Calu3 (cell line): ENCODE results near the gene CCDC150. TPM values are rescaled to one million over a fixed set of nuclear protein-coding genes. Genes with fewer than 3 reads are reported as not detected.
"Not testable (repeated sequence)": the region's sequence is repeated elsewhere in the genome, so short reads cannot be mapped to it uniquely, and the experiment has no call there.

ENCODE experiments used
- BruUV-seq: library from RNA; stranded (reverse); fragments of 400-500 nt; replicated peaks from 2 replicates; lab custom pipeline; 2021; lab: Mats Ljungman, UMichigan
- CTCF ChIA-PET: fragments of 300-600 bp; sonication (Branson Sonifier 250); formaldehyde crosslinking; loops from one replicate; lab custom pipeline; 2022; ENCODE audit warnings: antibody characterized with exemption; lab: Charles Lee
- DNase-seq: peaks from one replicate; pipeline ENCODE4 v3.0.0; 2022
- H3K27ac Mint-ChIP-seq: one replicate; pipeline ENCODE4 v1.8.0; 2022; ENCODE audit warnings: mixed read lengths; ENCODE audit not compliant: unreplicated experiment
- H3K27me3 Mint-ChIP-seq: one replicate; pipeline ENCODE4 v1.8.0; 2022; ENCODE audit warnings: mixed read lengths; ENCODE audit not compliant: unreplicated experiment
- H3K36me3 Mint-ChIP-seq: one replicate; pipeline ENCODE4 v1.8.0; 2022; ENCODE audit warnings: mild to moderate bottlenecking, moderate library complexity, mixed read lengths; ENCODE audit not compliant: insufficient read depth, unreplicated experiment
- H3K4me1 Mint-ChIP-seq: one replicate; pipeline ENCODE4 v1.8.0; 2022; ENCODE audit warnings: mild to moderate bottlenecking, low read depth, mixed read lengths; ENCODE audit not compliant: unreplicated experiment
- H3K4me3 Mint-ChIP-seq: one replicate; pipeline ENCODE4 v1.8.0; 2022; ENCODE audit warnings: mild to moderate bottlenecking, low read depth, moderate library complexity, mixed read lengths; ENCODE audit not compliant: unreplicated experiment
- H3K9me3 Mint-ChIP-seq: one replicate; pipeline ENCODE4 v1.8.0; 2022; ENCODE audit warnings: low read depth, mixed read lengths; ENCODE audit not compliant: unreplicated experiment
- intact Hi-C: fragments of 100-400 bp; cut with micrococcal nuclease; formaldehyde crosslinking; loops from one replicate; pipeline ENCODE4 v1.10.0; 2022; ENCODE audit not compliant: unreplicated experiment
- total RNA-seq: library from RNA; stranded (reverse); gene quantifications from 2 replicates; pipeline ENCODE4 v1.2.3, GENCODE V29; 2022
- TF ChIP-seq, protein P1 (sequence below): fragments of 200-600 bp; IDR thresholded peaks from one replicate; pipeline ENCODE4 v1.8.0; 2022; ENCODE audit warnings: antibody characterized with exemption; ENCODE audit not compliant: unreplicated experiment

Gene CCDC150
- total RNA-seq, 1 experiment from 2014 or later = 21.7 TPM

DNA sequence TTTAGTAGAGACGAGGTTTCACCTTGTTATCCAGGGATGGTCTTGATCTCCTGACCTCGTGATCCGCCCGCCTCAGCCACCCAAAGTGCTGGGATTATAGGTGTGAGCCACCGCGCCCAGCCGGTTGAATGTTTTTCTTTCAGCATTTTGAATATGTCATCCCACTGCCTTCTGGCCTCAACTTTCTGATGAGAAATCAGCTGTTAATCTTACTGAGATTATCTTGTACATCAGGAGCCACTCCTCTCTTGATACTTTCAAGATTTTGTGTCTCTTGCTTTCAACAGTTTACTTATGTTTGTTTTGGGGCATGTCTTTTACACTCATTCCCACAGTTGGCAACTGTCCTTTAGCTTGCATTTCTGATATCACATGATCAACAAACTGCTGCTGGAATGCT, 46.3 kb downstream of the CCDC150 start:
- Mint-ChIP-seq H3K9me3 (no peaks in the 10 kb centered on the region), H3K4me3 (no peak overlapping the region), H3K27me3 (no peaks in the 10 kb centered on the region), H3K27ac (no peak overlapping the region), H3K4me1 (no peaks in the 10 kb centered on the region), H3K36me3 (no peaks in the 10 kb centered on the region)
- TF ChIP-seq, protein P1, sequence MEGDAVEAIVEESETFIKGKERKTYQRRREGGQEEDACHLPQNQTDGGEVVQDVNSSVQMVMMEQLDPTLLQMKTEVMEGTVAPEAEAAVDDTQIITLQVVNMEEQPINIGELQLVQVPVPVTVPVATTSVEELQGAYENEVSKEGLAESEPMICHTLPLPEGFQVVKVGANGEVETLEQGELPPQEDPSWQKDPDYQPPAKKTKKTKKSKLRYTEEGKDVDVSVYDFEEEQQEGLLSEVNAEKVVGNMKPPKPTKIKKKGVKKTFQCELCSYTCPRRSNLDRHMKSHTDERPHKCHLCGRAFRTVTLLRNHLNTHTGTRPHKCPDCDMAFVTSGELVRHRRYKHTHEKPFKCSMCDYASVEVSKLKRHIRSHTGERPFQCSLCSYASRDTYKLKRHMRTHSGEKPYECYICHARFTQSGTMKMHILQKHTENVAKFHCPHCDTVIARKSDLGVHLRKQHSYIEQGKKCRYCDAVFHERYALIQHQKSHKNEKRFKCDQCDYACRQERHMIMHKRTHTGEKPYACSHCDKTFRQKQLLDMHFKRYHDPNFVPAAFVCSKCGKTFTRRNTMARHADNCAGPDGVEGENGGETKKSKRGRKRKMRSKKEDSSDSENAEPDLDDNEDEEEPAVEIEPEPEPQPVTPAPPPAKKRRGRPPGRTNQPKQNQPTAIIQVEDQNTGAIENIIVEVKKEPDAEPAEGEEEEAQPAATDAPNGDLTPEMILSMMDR = no peak
- intact Hi-C loops = no loop called here
- CTCF ChIA-PET = no interaction called here
- no peak for DNase-seq
- no TSS peak for BruUV-seq

DNA sequence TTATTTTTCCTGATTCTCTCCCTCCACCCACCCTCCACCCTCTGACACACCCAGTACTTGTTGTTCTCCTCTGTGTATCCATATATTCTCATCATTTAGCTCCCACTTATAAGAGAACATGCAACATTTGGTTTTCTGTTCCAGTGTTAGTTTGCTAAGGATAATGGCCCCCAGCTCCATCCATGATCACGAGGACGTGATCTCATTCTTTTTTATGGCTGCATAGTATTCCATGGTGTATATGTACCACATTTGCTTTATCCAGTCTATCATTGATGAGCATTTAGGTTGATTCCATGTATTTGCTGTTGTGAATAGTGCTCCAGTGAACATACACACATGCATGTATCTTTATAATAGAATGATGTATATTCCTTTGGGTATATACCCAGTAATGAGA, 47.2 kb downstream of the CCDC150 start:
- H3K27ac Mint-ChIP-seq, H3K4me3 Mint-ChIP-seq, H3K9me3 Mint-ChIP-seq, H3K36me3 Mint-ChIP-seq, DNase-seq, intact Hi-C loops, CTCF ChIA-PET, BruUV-seq, H3K27me3 Mint-ChIP-seq, H3K4me1 Mint-ChIP-seq: not testable (repeated sequence)

DNA sequence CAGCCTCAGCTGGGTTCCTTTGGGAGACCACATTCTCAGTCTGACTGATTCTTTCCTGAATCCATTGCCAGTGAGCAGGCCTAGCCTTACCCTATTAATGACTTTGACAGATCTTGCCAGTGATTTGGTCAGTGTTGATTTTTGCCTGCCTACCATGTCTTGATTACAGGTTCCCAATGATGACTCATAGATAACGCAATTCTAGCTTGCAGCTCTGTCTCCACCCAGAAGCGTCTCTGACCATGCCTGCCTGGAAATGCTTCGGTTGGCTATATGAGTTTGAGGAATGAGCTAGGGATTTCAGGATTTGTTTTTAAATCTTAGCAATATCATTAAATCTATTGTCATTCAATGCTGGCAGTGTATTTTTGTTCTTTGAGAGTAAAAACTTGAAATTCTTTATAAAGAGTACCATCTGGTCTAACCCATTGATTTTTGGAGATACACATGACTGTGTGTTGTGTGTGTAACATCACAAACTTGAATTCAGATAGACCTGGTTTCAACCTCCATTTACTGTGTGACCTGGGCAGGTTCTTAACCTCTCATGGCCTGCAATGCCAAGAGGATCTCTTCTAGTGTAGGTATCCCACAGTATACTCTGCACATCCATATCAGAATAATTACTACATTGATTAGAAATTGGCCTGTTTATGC, 57.0 kb downstream of the CCDC150 start:
- CTCF ChIA-PET = interaction anchor here (1.2 kb wide), 1 partner anchor 56 kb away, joined by 4 read pairs; no protein-coding TSS in a partner anchor
- TF ChIP-seq, protein P1 = no peak
- H3K4me1 Mint-ChIP-seq = peaks cover 24% of the 10 kb centered on the region
- intact Hi-C loops = no loop called here
- no peaks in the 10 kb centered on the region for H3K36me3 Mint-ChIP-seq
- no peak overlapping the region for H3K4me3 Mint-ChIP-seq
- peak; percentile 48 for DNase-seq
- no peaks in the 10 kb centered on the region for H3K27me3 Mint-ChIP-seq
- no TSS peak for BruUV-seq
- peak overlapping the region; percentile 85 for H3K27ac Mint-ChIP-seq
- no peaks in the 10 kb centered on the region for H3K9me3 Mint-ChIP-seq

DNA sequence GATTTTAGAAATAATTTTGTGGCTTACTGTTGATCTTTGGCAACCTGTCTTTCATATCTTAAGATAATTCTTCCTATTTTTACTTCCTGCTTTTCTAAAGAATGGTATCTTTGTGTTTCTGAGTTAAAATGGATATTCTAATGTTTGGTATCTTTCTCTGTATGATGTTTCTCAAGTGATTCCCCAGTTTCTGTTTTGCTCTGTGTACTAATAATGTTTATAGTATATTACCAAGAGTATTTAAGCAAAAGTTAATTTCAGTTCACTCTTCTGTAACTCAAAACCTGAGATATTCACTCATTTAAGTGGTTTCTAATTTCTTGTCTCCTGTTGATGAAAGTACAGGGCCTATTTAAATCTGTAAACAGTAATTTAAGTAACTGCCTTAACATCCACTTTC, 58.3 kb downstream of the CCDC150 start:
- TF ChIP-seq, protein P1 = no peak
- Mint-ChIP-seq H3K9me3 (no peaks in the 10 kb centered on the region), H3K36me3 (peaks cover 5% of the 10 kb centered on the region), H3K4me1 (peaks cover 24% of the 10 kb centered on the region), H3K27ac (no peak overlapping the region), H3K27me3 (no peaks in the 10 kb centered on the region), H3K4me3 (no peak overlapping the region)
- no TSS peak for BruUV-seq
- intact Hi-C loops = no loop called here
- CTCF ChIA-PET = no interaction called here
- DNase-seq = no peak

DNA sequence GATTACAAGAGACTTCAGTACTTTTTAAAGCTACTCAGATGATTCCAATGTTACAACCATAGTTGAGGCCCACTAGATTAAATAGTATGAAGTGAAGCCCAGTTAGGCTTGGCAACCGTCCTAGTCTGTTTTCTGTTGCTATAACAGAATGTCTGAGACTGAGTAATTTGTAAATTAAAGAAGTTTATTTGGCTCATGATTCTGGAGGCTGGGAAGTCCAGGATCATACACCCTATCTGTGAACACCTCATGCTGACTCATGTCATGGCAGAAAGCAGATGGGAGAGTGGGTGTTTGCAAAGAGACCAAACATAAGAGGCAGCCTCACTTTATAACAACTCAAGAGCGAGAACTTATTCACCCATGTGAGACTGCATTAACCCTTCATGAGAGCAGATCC, 63.1 kb downstream of the CCDC150 start:
- TF ChIP-seq, protein P1 = no peak
- H3K27me3 Mint-ChIP-seq = no peaks in the 10 kb centered on the region
- H3K4me3 Mint-ChIP-seq = no peak overlapping the region
- H3K36me3 Mint-ChIP-seq = peaks cover 5% of the 10 kb centered on the region
- CTCF ChIA-PET = no interaction called here
- H3K27ac Mint-ChIP-seq = no peak overlapping the region
- BruUV-seq = no TSS peak
- H3K9me3 Mint-ChIP-seq = no peaks in the 10 kb centered on the region
- H3K4me1 Mint-ChIP-seq = peaks cover 5% of the 10 kb centered on the region
- intact Hi-C loops = no loop called here
- DNase-seq = no peak
